GM15510 (cell line): ENCODE measurements around the gene IRF5.

Source experiments
- POLR2A ChIP-seq: IDR thresholded peaks from 3 replicates; pipeline ENCODE4 v1.6.1; 2011; ENCODE audit warnings: borderline replicate concordance; ENCODE audit not compliant: insufficient read length; ENCODE audit errors: extremely low read depth

Gene IRF5

GRCh38 chr7:128913870-128914565, 23.7 kb upstream of the IRF5 start:
- TF ChIP-seq POLR2A: no peak

GRCh38 chr7:128914566-128915151, 23.1 kb upstream of the IRF5 start:
- no peak for TF ChIP-seq POLR2A

DNA sequence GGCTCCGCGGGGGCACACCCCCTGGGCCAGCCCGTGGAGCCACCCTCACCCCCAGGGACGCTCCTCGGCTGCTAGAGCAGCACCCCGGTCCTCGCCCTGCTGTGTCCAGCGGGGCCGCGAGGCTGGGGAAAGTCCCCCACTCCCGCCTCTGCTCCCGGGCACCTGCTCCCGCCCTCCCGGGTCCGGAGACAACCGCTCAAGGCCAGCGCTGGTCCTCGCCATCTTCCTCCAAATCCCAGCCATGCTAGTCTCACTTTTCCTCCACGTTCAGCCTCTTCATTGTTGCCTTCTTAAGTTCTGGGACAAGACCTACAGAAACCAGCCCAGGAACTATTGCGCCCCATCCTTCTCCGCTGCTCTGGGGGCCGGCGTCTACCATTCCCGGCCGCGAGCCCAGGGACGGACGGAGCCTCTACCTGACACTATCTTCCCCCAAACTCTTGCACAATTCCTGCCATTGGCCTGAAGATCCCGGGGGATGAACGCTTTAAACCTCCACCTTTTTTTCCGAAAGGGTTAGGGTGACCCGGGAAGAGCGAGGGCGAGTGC, 22.4 kb upstream of the IRF5 start:
- no peak for TF ChIP-seq POLR2A

DNA sequence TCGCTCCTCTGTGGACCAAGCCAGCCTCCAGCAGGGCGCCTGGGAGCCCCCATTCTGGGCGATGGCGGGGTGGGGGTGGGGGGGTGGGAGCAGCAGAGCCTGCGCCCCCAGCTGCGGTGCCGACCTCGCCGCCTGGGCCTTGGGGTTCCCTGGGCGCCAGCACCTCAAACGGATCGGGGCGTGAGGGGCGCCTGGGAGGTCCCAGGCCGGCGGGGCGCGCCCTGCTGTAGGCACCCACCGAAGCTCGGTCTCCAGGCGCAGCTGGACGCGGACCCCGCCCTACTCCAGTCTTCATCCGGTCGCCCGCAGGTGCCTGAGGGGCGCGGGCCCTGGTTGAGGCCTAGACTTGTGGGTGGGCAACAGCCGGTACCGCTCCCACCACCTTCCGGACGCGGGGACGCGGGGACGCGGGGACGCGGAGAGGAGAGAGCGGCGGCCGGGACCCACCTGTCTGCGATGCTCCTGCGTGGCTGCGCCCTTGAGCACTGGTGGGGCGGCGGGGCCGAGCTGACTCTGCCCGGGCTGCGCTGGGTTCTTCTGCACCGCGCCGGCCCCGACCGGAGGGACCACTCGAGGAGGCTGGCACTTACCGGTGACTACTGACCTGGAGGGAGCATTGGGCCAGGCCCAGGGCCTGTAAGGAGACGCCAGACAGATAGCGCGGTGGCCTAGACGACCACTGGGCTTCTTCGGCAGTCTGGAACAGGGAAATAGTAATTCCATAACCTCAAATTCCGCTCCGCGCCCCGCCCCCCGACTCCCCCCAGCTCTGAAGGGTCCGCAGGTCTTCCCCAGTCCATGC, 21.7 kb upstream of the IRF5 start:
- TF ChIP-seq POLR2A: no peak

DNA sequence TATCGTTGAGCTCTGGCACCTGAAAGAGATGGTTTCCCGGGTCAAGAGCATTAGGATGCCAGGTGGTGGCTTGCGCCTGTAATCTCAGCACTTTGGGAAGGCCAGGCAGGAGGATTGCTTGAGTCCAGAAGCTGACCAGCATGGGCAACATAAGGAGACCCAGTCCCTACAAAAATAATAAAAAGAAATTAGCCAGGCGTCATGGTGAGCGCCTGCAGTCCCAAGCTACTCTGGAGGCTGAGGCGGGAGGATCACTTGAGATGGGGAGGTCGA, 21.1 kb upstream of the IRF5 start:
- TF ChIP-seq POLR2A: no peak

GRCh38 chr7:128917122-128917521, 20.6 kb upstream of the IRF5 start:
- TF ChIP-seq POLR2A: no peak

DNA sequence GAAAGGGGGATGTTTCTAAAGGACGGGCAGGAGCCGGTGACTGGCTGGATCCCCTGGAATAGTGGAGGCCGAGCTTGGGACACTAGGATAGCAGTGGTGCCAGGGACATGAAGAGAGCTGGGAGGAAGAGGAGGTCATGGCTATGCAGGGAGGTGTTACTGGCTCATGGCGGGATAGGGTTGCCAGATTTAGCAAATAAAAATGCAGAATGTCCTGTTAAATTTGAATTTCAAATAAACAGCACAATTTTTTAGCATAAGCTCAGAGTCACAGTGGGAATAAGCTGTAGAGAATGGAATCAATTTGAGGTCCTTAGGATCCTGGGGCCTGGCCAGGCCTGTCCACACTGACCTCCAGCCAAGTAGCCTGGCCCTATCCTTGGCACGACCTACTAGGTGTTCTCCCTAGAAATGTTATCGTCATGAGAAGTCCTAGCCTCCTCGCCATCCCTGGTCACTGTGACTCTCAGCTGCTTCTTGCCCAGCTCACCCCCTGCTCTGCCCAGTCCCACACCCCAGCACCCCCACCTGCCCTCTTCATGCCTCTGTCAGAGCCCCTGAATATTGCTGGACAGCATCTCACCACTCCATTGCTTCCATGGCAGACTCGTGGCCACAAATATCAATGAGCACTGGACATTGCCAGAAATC, 19.6 kb upstream of the IRF5 start:
- TF ChIP-seq POLR2A: no peak

GRCh38 chr7:128919241-128919640, 18.5 kb upstream of the IRF5 start:
- TF ChIP-seq POLR2A: no peak

DNA sequence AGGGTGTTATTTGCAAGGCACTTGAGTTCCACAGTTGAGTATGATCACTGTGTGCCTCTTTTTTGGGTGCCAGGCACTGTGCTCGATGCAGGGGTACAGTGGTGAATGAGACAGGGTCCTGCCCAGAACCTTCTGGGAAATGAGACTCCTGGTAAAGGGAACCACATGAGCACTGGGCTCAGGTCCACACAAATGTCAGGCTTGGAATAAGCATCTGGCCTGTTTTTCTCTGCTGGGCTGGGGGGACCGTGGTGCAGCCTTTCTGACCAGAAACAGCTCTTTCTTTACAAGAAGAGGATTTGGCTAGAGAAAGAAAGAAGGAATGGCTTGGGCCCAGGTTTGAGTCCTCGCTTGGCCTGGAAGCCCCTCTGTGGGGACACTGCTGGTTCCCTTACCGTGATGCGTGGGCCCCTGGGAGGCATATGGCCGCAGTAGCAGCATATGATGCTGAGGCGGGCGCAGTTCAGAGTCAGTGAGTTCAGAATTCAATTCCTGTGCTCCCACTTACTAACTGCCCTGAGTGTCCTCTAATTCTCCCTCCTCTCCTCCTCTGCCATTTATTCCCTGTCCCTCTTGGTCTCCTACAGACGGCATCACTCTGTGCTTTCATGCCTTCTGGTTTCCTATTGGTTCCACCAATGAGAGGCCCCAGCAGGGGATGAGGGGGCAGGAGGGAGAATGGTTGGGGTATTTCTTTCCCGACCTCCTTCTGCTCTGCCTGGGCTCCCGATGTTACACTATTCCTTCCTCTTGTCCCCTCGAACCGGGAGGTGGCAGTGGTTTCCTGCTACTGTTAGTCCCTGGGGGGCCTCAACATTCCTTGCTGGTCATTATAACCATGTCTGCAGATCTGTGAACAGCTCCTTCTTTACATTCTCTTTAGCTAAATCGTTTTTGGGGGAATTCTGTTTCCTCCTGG, 17.6 kb upstream of the IRF5 start:
- TF ChIP-seq POLR2A: no peak

DNA sequence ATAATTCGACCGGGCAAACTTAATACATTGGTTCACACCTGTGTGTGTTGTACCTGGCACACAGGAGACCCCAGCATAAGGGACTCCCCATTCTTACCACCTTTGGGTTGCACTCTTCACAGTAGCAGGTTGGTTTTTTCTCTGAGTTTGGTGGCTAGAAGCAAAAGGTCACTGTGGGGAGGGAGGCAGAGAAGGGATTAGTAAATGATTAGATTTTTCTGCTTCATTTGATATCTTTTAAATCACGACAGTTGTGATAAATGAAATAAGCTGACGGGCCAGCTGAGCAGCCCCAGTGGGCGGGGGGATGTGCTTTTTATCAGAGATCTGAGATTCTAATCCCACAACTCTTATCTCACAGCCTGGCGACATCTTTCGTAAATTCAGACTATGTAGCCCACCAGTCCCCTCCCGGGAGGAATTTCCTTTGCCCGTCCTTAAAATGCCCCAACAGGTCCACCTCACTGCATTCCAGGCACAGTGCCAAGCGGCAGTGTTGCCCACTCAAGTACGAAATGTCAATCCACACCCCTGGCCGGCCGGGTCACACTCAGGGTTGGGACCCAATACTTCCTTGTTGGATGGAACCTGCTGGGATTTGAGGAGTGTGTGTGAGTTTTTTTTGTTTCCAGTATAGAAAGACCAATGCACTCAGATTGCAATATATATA, 16.7 kb upstream of the IRF5 start:
- TF ChIP-seq POLR2A: no peak

GRCh38 chr7:128921866-128922440, 15.8 kb upstream of the IRF5 start:
- no peak for TF ChIP-seq POLR2A

DNA sequence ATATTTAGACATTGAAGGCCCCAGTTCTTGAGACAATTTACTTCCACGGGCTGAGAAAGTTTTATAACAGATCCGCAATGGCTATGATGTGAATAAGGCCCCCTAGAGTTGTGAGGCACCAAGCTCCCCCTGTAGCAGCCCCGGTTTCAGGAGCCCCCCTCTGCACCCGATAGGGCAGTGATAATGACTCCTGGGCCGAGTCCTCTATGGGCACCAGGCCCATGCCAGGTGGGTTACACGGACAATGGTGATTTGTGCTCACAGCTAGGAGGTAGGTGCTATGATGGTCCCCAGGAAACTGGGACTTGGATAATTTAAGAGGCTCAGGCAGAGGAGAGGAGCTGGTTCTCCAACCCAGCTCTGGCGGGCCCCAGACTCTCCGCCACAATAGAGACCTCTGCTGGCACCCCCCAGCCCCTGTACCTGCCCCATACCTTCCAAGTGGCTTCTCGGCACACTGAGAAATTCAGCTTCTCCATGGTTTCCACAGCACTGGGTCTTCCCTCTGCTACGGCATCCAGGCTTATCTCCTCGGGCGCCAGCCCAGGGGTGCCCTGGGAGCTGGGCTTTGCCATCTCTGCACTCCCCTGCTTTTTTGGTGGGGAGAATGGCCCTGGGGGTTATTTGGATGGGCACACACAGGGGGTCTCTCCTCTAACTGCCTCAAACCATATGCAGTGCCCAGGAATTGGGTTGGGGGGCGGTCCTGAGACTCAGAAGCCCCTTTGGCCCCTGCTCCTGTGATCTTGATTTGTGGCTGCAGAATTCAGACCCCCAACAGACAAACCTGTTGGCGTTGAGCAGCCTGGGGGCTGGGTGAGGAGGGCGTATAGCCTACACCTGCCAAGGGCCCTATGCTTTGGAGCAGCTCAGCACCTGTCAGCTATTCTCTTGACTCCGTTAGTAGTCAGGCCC, 15.0 kb upstream of the IRF5 start:
- no peak for TF ChIP-seq POLR2A

DNA sequence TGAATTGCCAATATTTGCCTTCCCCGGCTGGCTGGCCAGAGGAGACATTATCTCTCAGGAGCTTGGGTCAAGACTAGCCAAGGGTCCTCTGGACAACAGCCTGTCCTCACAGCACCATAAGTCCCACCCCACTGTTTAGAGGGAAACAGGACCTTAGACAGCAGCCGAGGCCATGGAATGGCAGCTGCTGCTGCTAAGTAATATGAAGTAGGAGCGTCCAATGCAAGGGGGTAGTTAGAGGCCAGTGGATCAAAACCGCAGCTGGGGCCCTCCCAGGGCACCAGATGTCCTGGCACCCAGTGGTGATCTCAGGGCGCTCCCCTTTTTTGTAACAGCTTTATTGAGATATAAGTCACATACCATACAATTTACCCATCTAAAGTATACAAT, 14.3 kb upstream of the IRF5 start:
- TF ChIP-seq POLR2A: no peak
